Liver (tissue), 3 donors: ENCODE data around the gene IFNL2.

Experiments used
- ATF3 ChIP-seq: IDR thresholded peaks from 2 replicates; pipeline ENCODE4 v1.6.1; 2016; ENCODE audit warnings: antibody characterized with exemption
- CTCF ChIP-seq: fragments of 150-350 bp; IDR thresholded peaks from 2 replicates; pipeline ENCODE4 v1.5.1; 2017; ENCODE audit warnings: improper control_type of control experiment, low read depth, low read length; ENCODE audit not compliant: missing input control
- GABPA ChIP-seq, 2 donors: IDR thresholded peaks in 1 of 2; conservative IDR thresholded peaks in 1 of 2; 2 replicates each; pipeline ENCODE4 v1.6.1; 2016; ENCODE audit warnings: antibody characterized with exemption in 2 of 2, mild to moderate bottlenecking in 1 of 2, moderate library complexity in 1 of 2
- JUND ChIP-seq, 2 donors: IDR thresholded peaks; 2 replicates each; pipeline ENCODE4 v1.6.1; 2016; ENCODE audit warnings: antibody characterized with exemption in 2 of 2
- RXRA ChIP-seq, 2 donors: IDR thresholded peaks; 2 replicates each; pipeline ENCODE4 v1.6.1; 2017 to 2018; ENCODE audit warnings: antibody characterized with exemption in 2 of 2, mild to moderate bottlenecking in 1 of 2
- SP1 ChIP-seq: IDR thresholded peaks from 2 replicates; pipeline ENCODE4 v1.6.1; 2018; ENCODE audit warnings: antibody characterized with exemption, mild to moderate bottlenecking
- YY1 ChIP-seq: IDR thresholded peaks from 2 replicates; pipeline ENCODE4 v1.6.1; 2016; ENCODE audit warnings: antibody characterized with exemption, mild to moderate bottlenecking
- TF ChIP-seq, protein P1 (sequence below): IDR thresholded peaks from 2 replicates; pipeline ENCODE4 v1.6.1; 2016; ENCODE audit warnings: antibody characterized with exemption
- TF ChIP-seq, protein P2 (sequence below): IDR thresholded peaks from 2 replicates; pipeline ENCODE4 v1.6.1; 2016; ENCODE audit warnings: antibody characterized with exemption, mild to moderate bottlenecking
- donor health status: healthy.
- donor health status: healthy.

DNA sequence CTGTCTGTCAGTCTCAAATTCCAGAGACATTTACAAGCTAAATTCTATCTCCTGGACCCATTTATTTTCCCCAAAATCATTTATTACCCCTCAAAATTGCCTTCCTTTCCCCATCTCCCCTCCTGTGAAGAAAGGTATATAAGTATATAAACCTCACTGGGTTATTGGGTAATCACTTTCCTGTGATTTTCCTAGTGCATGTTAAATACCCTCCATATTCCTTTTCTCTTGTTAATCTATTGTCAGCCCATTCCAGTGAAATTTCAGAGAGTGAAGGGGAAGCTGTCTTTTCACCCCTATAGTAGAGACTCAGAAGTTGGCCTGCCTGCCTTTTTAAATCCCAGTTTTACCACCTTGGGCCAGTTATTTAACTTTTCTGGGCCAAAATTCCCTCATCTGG is 37.9 kb downstream of the IFNL2 start:
- no peak for TF ChIP-seq CTCF
- no peak for TF ChIP-seq GABPA (IDR thresholded peaks at IDR 0.05 in 1 of 2, conservative IDR thresholded peaks at IDR 0.05 in 1 of 2)
- TF ChIP-seq JUND (IDR thresholded peaks at IDR 0.05): no peak
- TF ChIP-seq SP1: no peak
- no peak for TF ChIP-seq YY1
- TF ChIP-seq, protein P1, sequence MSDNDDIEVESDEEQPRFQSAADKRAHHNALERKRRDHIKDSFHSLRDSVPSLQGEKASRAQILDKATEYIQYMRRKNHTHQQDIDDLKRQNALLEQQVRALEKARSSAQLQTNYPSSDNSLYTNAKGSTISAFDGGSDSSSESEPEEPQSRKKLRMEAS: no peak
- TF ChIP-seq ATF3: no peak
- TF ChIP-seq, protein P2, sequence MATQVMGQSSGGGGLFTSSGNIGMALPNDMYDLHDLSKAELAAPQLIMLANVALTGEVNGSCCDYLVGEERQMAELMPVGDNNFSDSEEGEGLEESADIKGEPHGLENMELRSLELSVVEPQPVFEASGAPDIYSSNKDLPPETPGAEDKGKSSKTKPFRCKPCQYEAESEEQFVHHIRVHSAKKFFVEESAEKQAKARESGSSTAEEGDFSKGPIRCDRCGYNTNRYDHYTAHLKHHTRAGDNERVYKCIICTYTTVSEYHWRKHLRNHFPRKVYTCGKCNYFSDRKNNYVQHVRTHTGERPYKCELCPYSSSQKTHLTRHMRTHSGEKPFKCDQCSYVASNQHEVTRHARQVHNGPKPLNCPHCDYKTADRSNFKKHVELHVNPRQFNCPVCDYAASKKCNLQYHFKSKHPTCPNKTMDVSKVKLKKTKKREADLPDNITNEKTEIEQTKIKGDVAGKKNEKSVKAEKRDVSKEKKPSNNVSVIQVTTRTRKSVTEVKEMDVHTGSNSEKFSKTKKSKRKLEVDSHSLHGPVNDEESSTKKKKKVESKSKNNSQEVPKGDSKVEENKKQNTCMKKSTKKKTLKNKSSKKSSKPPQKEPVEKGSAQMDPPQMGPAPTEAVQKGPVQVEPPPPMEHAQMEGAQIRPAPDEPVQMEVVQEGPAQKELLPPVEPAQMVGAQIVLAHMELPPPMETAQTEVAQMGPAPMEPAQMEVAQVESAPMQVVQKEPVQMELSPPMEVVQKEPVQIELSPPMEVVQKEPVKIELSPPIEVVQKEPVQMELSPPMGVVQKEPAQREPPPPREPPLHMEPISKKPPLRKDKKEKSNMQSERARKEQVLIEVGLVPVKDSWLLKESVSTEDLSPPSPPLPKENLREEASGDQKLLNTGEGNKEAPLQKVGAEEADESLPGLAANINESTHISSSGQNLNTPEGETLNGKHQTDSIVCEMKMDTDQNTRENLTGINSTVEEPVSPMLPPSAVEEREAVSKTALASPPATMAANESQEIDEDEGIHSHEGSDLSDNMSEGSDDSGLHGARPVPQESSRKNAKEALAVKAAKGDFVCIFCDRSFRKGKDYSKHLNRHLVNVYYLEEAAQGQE: no peak
- no peak for TF ChIP-seq RXRA (IDR thresholded peaks at IDR 0.05)
